CD4-positive, alpha-beta T cell treated with Interleukin-15 for 4 hours (primary cell): ENCODE results near the gene LDLRAD4.

ENCODE experiments used
- DNase-seq: peaks from one replicate; pipeline ENCODE4 v3.0.0-alpha.2; 2020; ENCODE audit warnings: low spot score

Gene LDLRAD4

GRCh38 chr18:13599031-13599430, 380.5 kb downstream of the LDLRAD4 start:
- DNase-seq, result no peak

- no peak for DNase-seq
Measured at GRCh38 chr18:13603304-13604019, 384.9 kb downstream of the LDLRAD4 start.

GRCh38 chr18:13604786-13605185, 386.2 kb downstream of the LDLRAD4 start:
- DNase-seq, result no peak

GRCh38 chr18:13605477-13605876, 386.9 kb downstream of the LDLRAD4 start:
- DNase-seq, result no peak

- DNase-seq, result no peak
Measured at GRCh38 chr18:13605901-13606300, 387.3 kb downstream of the LDLRAD4 start.

- no peak for DNase-seq
Measured at GRCh38 chr18:13606604-13607254, 388.2 kb downstream of the LDLRAD4 start.

- DNase-seq, result peak; percentile 67
Measured at GRCh38 chr18:13608024-13608562, 389.5 kb downstream of the LDLRAD4 start.

- DNase-seq, result peak; percentile 49
Measured at GRCh38 chr18:13608791-13609532, 390.4 kb downstream of the LDLRAD4 start.

- DNase-seq, result no peak
Measured at GRCh38 chr18:13610555-13611141, 392.1 kb downstream of the LDLRAD4 start.

- peak; percentile 19 for DNase-seq
Measured at GRCh38 chr18:13611142-13611600, 392.6 kb downstream of the LDLRAD4 start.

- no peak for DNase-seq
Measured at GRCh38 chr18:13611601-13612195, 393.1 kb downstream of the LDLRAD4 start.

- peak; percentile 83 for DNase-seq
Measured at GRCh38 chr18:13612196-13612997, 393.8 kb downstream of the LDLRAD4 start.

- DNase-seq, result no peak
Measured at GRCh38 chr18:13613099-13613498, 394.5 kb downstream of the LDLRAD4 start.

- DNase-seq, result no peak
Measured at GRCh38 chr18:13613591-13614501, 395.3 kb downstream of the LDLRAD4 start.

GRCh38 chr18:13614641-13615288, 396.2 kb downstream of the LDLRAD4 start:
- peak; percentile 49 for DNase-seq

- DNase-seq, result peak; percentile 36
Measured at GRCh38 chr18:13615432-13615861, 396.9 kb downstream of the LDLRAD4 start.

GRCh38 chr18:13616041-13616440, 397.5 kb downstream of the LDLRAD4 start:
- DNase-seq, result no peak

- DNase-seq, result no peak
Measured at GRCh38 chr18:13616525-13617035, 398.0 kb downstream of the LDLRAD4 start.
